ENCODE data around the gene TMEM259.

The TMEM259 gene

GRCh38 chr19:1020868-1021425 is at the start of gene TMEM259:
TMEM259 (minus strand) TSS chr19:1021123; CDS start chr19:1020996, 127 bp downstream.
- peak; percentile 96 to 98 for DNase-seq

GRCh38 chr19:1070576-1070930 is 49.6 kb upstream of the TMEM259 start:
- no peak for DNase-seq

GRCh38 chr19:1069009-1069779 is 48.3 kb upstream of the TMEM259 start:
- peak; percentile 46 to 48 for DNase-seq

GRCh38 chr19:1068009-1069001 is 47.4 kb upstream of the TMEM259 start:
- peak in 1 of 2 experiments; percentile 49 for DNase-seq

- DNase-seq = peak; percentile 57 to 58
These were observed 46.5 kb upstream of the TMEM259 start for GRCh38 chr19:1067341-1067957.

- peak; percentile 66 to 75 for DNase-seq
These were observed 45.9 kb upstream of the TMEM259 start, which contains the start of gene ARHGAP45 for GRCh38 chr19:1066748-1067340. ARHGAP45 (plus strand) TSS chr19:1067167; CDS start chr19:1067406, 239 bp downstream.

- DNase-seq = no peak
These were observed 45.4 kb upstream of the TMEM259 start for GRCh38 chr19:1066251-1066747.

- no peak for DNase-seq
These were observed 44.7 kb upstream of the TMEM259 start for GRCh38 chr19:1065606-1066109.

GRCh38 chr19:1064661-1065605 is 44.0 kb upstream of the TMEM259 start:
- peak; percentile 71 to 72 for DNase-seq

- no peak for DNase-seq
These were observed 43.2 kb upstream of the TMEM259 start for GRCh38 chr19:1063909-1064660.

- DNase-seq = peak; percentile 37 to 42
These were observed 42.3 kb upstream of the TMEM259 start for GRCh38 chr19:1063030-1063908.

GRCh38 chr19:1062387-1063029 is 41.6 kb upstream of the TMEM259 start:
- DNase-seq = no peak

GRCh38 chr19:1061987-1062386 is 41.1 kb upstream of the TMEM259 start:
- DNase-seq = no peak

GRCh38 chr19:1060689-1061088 is 39.8 kb upstream of the TMEM259 start:
- no peak for DNase-seq

GRCh38 chr19:1058112-1058511 is 37.2 kb upstream of the TMEM259 start:
- DNase-seq = no peak

- peak; percentile 45 to 47 for DNase-seq
These were observed 36.4 kb upstream of the TMEM259 start for GRCh38 chr19:1057176-1057855.

GRCh38 chr19:1055886-1056620 is 35.1 kb upstream of the TMEM259 start:
- DNase-seq = no peak

Measured in activated CD4-positive, alpha-beta T cell treated with anti-CD3 and anti-CD28 coated beads, Interleukin-2, amount 50 U/mL, for 4 hours (primary cell).